AG04449 (cell line): ENCODE measurements around the gene FICD.
"Not testable (repeated sequence)": the region's sequence is repeated elsewhere in the genome, so short reads cannot be mapped to it uniquely, and the experiment has no call there.

Experiments
- CTCF ChIA-PET: fragments of 350-600 bp; formaldehyde crosslinking; extraction: SDS; loops from one replicate; lab custom pipeline; 2021; ENCODE audit warnings: antibody characterized with exemption; lab: Yijun Ruan, JAX
- POLR2A ChIA-PET: fragments of 400-600, 350-600 bp; formaldehyde crosslinking; extraction: SDS; loops from one replicate; lab custom pipeline; 2020; ENCODE audit warnings: antibody characterized with exemption, inconsistent platforms; lab: Yijun Ruan, JAX
- DNase-seq: peaks from one replicate; pipeline ENCODE4 v3.0.0-alpha.2; 2010; ENCODE audit warnings: low read depth, low spot score
- H3K4me3 ChIP-seq: 2 replicates; pipeline ENCODE4 v1.5.1; 2011; ENCODE audit warnings: low read depth, mild to moderate bottlenecking, control low read depth, low read length
- CTCF ChIP-seq: IDR thresholded peaks from one replicate; pipeline ENCODE4 v1.5.1; 2011; ENCODE audit warnings: mild to moderate bottlenecking, moderate library complexity, low read length, control low read depth, inconsistent platforms; ENCODE audit not compliant: insufficient read depth; ENCODE audit errors: missing control alignments

Gene FICD

GRCh38 chr12:108551535-108551934, 36.5 kb downstream of the FICD start:
- peak; percentile 49 for DNase-seq
- ChIA-PET POLR2A (no interaction called here), CTCF (interaction anchor here (1.4 kb wide), 1 partner anchor 13 kb away, joined by 4 read pairs; no protein-coding TSS in a partner anchor)
- TF ChIP-seq CTCF = no peak
- no peak overlapping the region for H3K4me3 ChIP-seq

GRCh38 chr12:108553799-108554198, 38.7 kb downstream of the FICD start:
- TF ChIP-seq CTCF = no peak
- no peak for DNase-seq
- ChIA-PET CTCF (interaction anchor here (1.6 to 2.0 kb wide), 2 partner anchors 8 to 64 kb away, joined by 4 to 7 read pairs; partner anchors contain the start of gene ISCU), POLR2A (no interaction called here)
- H3K4me3 ChIP-seq = no peak overlapping the region

GRCh38 chr12:108555383-108555782, 40.3 kb downstream of the FICD start:
- H3K4me3 ChIP-seq, DNase-seq, POLR2A ChIA-PET: not testable (repeated sequence)
- CTCF ChIA-PET = interaction anchor here (0.9 to 24.1 kb wide), 3 partner anchors 9 to 59 kb away, joined by 3 to 1115 read pairs (median 4); no protein-coding TSS in a partner anchor

GRCh38 chr12:108559007-108559655, 44.1 kb downstream of the FICD start:
- no peak overlapping the region; the same call in 1 of the 2 replicates for H3K4me3 ChIP-seq
- ChIA-PET CTCF (interaction anchor here (0.6 to 24.1 kb wide), 3 partner anchors 55 to 704 kb away, joined by 3 to 1115 read pairs (median 3); no protein-coding TSS in a partner anchor), POLR2A (interaction anchor here (0.5 kb wide), 1 partner anchor 132 kb away, joined by 3 read pairs; no protein-coding TSS in a partner anchor)
- TF ChIP-seq CTCF = no peak
- no peak for DNase-seq

GRCh38 chr12:108559748-108560147, 44.7 kb downstream of the FICD start:
- CTCF ChIA-PET = interaction anchor here (0.6 to 24.1 kb wide), 2 partner anchors 55 to 251 kb away, joined by 3 to 1115 read pairs; no protein-coding TSS in a partner anchor
- POLR2A ChIA-PET = no interaction called here
- H3K4me3 ChIP-seq = peak overlapping the region; percentile 97
- TF ChIP-seq CTCF = no peak
- DNase-seq = no peak

- peak overlapping the region; percentile 97 for H3K4me3 ChIP-seq
- DNase-seq = no peak
- CTCF ChIA-PET = interaction anchor here (2.8 to 24.1 kb wide), 2 partner anchors 11 to 54 kb away, joined by 12 to 1115 read pairs; no protein-coding TSS in a partner anchor
- no peak for TF ChIP-seq CTCF
- POLR2A ChIA-PET = interaction anchor here (0.5 kb wide), 1 partner anchor 81 kb away, joined by 5 read pairs; no protein-coding TSS in a partner anchor
Measured at GRCh38 chr12:108560321-108560721, 45.2 kb downstream of the FICD start.
